WTC11 (cell line): Measurements from ENCODE around the gene COL5A3. TPM values are rescaled to one million over a fixed set of nuclear protein-coding genes. Genes with fewer than 3 reads are reported as not detected.

Experiments
- ATAC-seq: fragments of 200-7000 bp; cut with Tn5 transposase; 2 replicates; pipeline ENCODE4 v1.10.0; 2021; ENCODE audit warnings: mild to moderate bottlenecking, moderate library complexity
- CTCF ChIA-PET: fragments of 300-600 bp; sonication (Branson Sonifier 250); formaldehyde crosslinking; loops from one replicate; lab custom pipeline; 2021; ENCODE audit warnings: antibody characterized with exemption; lab: Charles Lee
- POLR2A ChIA-PET: fragments of 350-600 bp; sonication (Branson Sonifier 250); formaldehyde crosslinking; loops from one replicate; lab custom pipeline; 2021; ENCODE audit warnings: antibody characterized with exemption; lab: Charles Lee
- DNase-seq: peaks from one replicate; pipeline ENCODE4 v3.0.0; 2021; ENCODE audit warnings: low spot score
- H3K27ac Mint-ChIP-seq: 2 replicates; pipeline ENCODE4 v1.8.0; 2021; ENCODE audit warnings: mixed read lengths
- H3K27me3 Mint-ChIP-seq: 2 replicates; pipeline ENCODE4 v1.8.0; 2021; ENCODE audit warnings: low read depth, mild to moderate bottlenecking, moderate library complexity, mixed read lengths
- H3K36me3 Mint-ChIP-seq: 2 replicates; pipeline ENCODE4 v1.8.0; 2021; ENCODE audit warnings: mixed read lengths
- H3K4me1 Mint-ChIP-seq: 2 replicates; pipeline ENCODE4 v1.8.0; 2022; ENCODE audit warnings: mixed read lengths
- H3K4me3 Mint-ChIP-seq: 2 replicates; pipeline ENCODE4 v1.8.0; 2021; ENCODE audit warnings: mild to moderate bottlenecking, moderate library complexity, mixed read lengths
- H3K9me3 Mint-ChIP-seq: 2 replicates; pipeline ENCODE4 v1.8.0; 2021; ENCODE audit warnings: mixed read lengths
- EMX1 ChIP-seq: fragments of 250-450 bp; sonication (Bioruptor Pico); IDR thresholded peaks from 2 replicates; pipeline ENCODE4 v1.8.0; 2021; ENCODE audit warnings: mild to moderate bottlenecking
- ESRRA ChIP-seq: sonication (generic); formaldehyde crosslinking; IDR thresholded peaks from 2 replicates; pipeline ENCODE4 v1.8.1; 2022; ENCODE audit warnings: mild to moderate bottlenecking, missing genetic modification reagents, borderline replicate concordance
- FOXJ3 ChIP-seq: sonication (generic); formaldehyde crosslinking; IDR thresholded peaks from 2 replicates; pipeline ENCODE4 v1.9.0; 2021; ENCODE audit warnings: missing genetic modification reagents, mild to moderate bottlenecking, borderline replicate concordance
- MYBL2 ChIP-seq: sonication (generic); formaldehyde crosslinking; IDR thresholded peaks from 2 replicates; pipeline ENCODE4 v1.8.1; 2023; ENCODE audit warnings: mild to moderate bottlenecking, moderate library complexity, missing genetic modification reagents
- RELA ChIP-seq: sonication (generic); formaldehyde crosslinking; IDR thresholded peaks from 2 replicates; pipeline ENCODE4 v1.8.1; 2022; ENCODE audit warnings: missing genetic modification reagents, mild to moderate bottlenecking, borderline replicate concordance
- TCF7 ChIP-seq: sonication (generic); formaldehyde crosslinking; IDR thresholded peaks from 2 replicates; pipeline ENCODE4 v1.8.0; 2022; ENCODE audit warnings: mild to moderate bottlenecking, low read depth, missing genetic modification reagents, moderate library complexity
- ZNF138 ChIP-seq: sonication (generic); formaldehyde crosslinking; conservative IDR thresholded peaks from 2 replicates; pipeline ENCODE4 v1.8.1; 2022; ENCODE audit warnings: mild to moderate bottlenecking, moderate library complexity, missing genetic modification reagents
- ZNF396 ChIP-seq: fragments of 250-450 bp; sonication (Bioruptor Pico); IDR thresholded peaks from 2 replicates; pipeline ENCODE4 v1.8.0; 2021; ENCODE audit warnings: mild to moderate bottlenecking, moderate library complexity, borderline replicate concordance
- total RNA-seq: library from RNA; stranded (reverse); gene quantifications from 3 replicates; pipeline ENCODE4 v1.2.3, GENCODE V29; 2021
- TF ChIP-seq, protein P1 (sequence below): sonication (generic); formaldehyde crosslinking; conservative IDR thresholded peaks from 2 replicates; pipeline ENCODE4 v1.8.1; 2023; ENCODE audit warnings: mild to moderate bottlenecking, low read depth, missing genetic modification reagents, moderate library complexity
- TF ChIP-seq, protein P2 (sequence below): sonication (generic); formaldehyde crosslinking; IDR thresholded peaks from 2 replicates; pipeline ENCODE4 v1.8.1; 2023; ENCODE audit warnings: mild to moderate bottlenecking, missing genetic modification reagents, moderate library complexity
- TF ChIP-seq, protein P3 (sequence below): sonication (generic); formaldehyde crosslinking; IDR thresholded peaks from 2 replicates; pipeline ENCODE4 v1.8.1; 2023; ENCODE audit warnings: mild to moderate bottlenecking, missing genetic modification reagents, borderline replicate concordance
- TF ChIP-seq, protein P4 (sequence below): sonication (generic); formaldehyde crosslinking; IDR thresholded peaks from 2 replicates; pipeline ENCODE4 v1.8.0; 2023; ENCODE audit warnings: missing genetic modification reagents
- TF ChIP-seq, protein P5 (sequence below): sonication (generic); formaldehyde crosslinking; conservative IDR thresholded peaks from 2 replicates; pipeline ENCODE4 v1.8.1; 2022; ENCODE audit warnings: mild to moderate bottlenecking, missing genetic modification reagents
- TF ChIP-seq, protein P6 (sequence below): sonication (generic); formaldehyde crosslinking; IDR thresholded peaks from 2 replicates; pipeline ENCODE4 v1.8.1; 2022; ENCODE audit warnings: low read depth, mild to moderate bottlenecking, moderate library complexity, missing genetic modification reagents, borderline replicate concordance

COL5A3 gene
- total RNA-seq, 1 experiment from 2014 or later: 0.81 TPM

DNA sequence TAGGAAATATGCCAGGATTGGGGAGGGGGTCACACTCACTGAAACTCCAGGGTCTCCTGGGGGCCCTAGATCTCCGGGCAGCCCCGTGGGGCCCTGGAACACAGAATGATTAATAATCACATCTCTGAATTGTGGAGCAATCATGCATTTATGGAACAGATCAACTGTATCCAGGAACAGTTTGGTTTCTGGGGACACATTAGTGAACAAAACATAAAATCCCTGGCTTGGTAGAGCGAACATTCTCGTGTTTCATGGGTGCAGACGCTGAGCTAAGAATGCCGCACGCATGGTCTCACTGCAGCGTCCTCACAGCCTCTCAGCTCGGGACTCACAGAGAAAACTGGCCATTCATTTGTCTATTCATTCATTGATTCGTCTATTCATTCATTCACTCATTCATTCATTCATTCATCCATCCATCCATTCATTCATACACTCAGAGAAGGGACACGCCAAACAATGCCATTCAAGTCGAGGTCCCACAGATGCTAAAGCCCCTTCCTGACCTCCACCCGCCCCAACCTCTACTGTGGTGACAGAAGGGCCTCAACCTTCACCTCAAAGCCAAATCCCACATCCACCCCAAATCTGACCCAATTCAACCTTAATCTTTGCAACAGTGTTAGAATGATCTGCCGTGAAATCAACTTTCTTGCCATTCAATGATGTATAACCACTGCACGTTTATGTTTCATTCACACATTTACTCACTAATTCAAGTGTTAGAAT is 39.0 kb downstream of the COL5A3 start:
- peaks cover 39% of the 10 kb centered on the region for H3K27me3 Mint-ChIP-seq
- TF ChIP-seq, protein P1, sequence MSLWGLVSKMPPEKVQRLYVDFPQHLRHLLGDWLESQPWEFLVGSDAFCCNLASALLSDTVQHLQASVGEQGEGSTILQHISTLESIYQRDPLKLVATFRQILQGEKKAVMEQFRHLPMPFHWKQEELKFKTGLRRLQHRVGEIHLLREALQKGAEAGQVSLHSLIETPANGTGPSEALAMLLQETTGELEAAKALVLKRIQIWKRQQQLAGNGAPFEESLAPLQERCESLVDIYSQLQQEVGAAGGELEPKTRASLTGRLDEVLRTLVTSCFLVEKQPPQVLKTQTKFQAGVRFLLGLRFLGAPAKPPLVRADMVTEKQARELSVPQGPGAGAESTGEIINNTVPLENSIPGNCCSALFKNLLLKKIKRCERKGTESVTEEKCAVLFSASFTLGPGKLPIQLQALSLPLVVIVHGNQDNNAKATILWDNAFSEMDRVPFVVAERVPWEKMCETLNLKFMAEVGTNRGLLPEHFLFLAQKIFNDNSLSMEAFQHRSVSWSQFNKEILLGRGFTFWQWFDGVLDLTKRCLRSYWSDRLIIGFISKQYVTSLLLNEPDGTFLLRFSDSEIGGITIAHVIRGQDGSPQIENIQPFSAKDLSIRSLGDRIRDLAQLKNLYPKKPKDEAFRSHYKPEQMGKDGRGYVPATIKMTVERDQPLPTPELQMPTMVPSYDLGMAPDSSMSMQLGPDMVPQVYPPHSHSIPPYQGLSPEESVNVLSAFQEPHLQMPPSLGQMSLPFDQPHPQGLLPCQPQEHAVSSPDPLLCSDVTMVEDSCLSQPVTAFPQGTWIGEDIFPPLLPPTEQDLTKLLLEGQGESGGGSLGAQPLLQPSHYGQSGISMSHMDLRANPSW (CRISPR knock-in tag): no peak
- H3K27ac Mint-ChIP-seq: no peak overlapping the region
- no peaks in the 10 kb centered on the region for H3K36me3 Mint-ChIP-seq
- DNase-seq: no peak
- no peak overlapping the region for H3K4me3 Mint-ChIP-seq
- H3K4me1 Mint-ChIP-seq: peaks cover 7% of the 10 kb centered on the region
- peaks cover 4% of the 10 kb centered on the region; the same call in 1 of the 2 replicates for H3K9me3 Mint-ChIP-seq
- ATAC-seq: no peak
- ChIA-PET CTCF (no interaction called here), POLR2A (no interaction called here)

- no peaks in the 10 kb centered on the region for H3K36me3 Mint-ChIP-seq
- H3K4me3 Mint-ChIP-seq: no peak overlapping the region
- H3K27me3 Mint-ChIP-seq: peaks cover 48% of the 10 kb centered on the region
- POLR2A ChIA-PET: interaction anchor here (0.6 kb wide), 1 partner anchor 13 kb away, joined by 3 read pairs; no protein-coding TSS in a partner anchor
- ATAC-seq: no peak
- peaks cover 4% of the 10 kb centered on the region; the same call in 1 of the 2 replicates for H3K9me3 Mint-ChIP-seq
- H3K27ac Mint-ChIP-seq: no peak overlapping the region
- TF ChIP-seq MYBL2 (CRISPR knock-in tag) (no peak), EMX1 (CRISPR knock-in tag) (no peak), TCF7 (CRISPR knock-in tag) (no peak), ESRRA (no peak), RELA (no peak), ZNF138 (CRISPR knock-in tag) (no peak), FOXJ3 (CRISPR knock-in tag) (no peak), ZNF396 (no peak)
- TF ChIP-seq, protein P2, sequence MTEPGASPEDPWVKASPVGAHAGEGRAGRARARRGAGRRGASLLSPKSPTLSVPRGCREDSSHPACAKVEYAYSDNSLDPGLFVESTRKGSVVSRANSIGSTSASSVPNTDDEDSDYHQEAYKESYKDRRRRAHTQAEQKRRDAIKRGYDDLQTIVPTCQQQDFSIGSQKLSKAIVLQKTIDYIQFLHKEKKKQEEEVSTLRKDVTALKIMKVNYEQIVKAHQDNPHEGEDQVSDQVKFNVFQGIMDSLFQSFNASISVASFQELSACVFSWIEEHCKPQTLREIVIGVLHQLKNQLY (CRISPR knock-in tag): no peak
- TF ChIP-seq, protein P3, sequence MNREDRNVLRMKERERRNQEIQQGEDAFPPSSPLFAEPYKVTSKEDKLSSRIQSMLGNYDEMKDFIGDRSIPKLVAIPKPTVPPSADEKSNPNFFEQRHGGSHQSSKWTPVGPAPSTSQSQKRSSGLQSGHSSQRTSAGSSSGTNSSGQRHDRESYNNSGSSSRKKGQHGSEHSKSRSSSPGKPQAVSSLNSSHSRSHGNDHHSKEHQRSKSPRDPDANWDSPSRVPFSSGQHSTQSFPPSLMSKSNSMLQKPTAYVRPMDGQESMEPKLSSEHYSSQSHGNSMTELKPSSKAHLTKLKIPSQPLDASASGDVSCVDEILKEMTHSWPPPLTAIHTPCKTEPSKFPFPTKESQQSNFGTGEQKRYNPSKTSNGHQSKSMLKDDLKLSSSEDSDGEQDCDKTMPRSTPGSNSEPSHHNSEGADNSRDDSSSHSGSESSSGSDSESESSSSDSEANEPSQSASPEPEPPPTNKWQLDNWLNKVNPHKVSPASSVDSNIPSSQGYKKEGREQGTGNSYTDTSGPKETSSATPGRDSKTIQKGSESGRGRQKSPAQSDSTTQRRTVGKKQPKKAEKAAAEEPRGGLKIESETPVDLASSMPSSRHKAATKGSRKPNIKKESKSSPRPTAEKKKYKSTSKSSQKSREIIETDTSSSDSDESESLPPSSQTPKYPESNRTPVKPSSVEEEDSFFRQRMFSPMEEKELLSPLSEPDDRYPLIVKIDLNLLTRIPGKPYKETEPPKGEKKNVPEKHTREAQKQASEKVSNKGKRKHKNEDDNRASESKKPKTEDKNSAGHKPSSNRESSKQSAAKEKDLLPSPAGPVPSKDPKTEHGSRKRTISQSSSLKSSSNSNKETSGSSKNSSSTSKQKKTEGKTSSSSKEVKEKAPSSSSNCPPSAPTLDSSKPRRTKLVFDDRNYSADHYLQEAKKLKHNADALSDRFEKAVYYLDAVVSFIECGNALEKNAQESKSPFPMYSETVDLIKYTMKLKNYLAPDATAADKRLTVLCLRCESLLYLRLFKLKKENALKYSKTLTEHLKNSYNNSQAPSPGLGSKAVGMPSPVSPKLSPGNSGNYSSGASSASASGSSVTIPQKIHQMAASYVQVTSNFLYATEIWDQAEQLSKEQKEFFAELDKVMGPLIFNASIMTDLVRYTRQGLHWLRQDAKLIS: no peak
- TF ChIP-seq, protein P4, sequence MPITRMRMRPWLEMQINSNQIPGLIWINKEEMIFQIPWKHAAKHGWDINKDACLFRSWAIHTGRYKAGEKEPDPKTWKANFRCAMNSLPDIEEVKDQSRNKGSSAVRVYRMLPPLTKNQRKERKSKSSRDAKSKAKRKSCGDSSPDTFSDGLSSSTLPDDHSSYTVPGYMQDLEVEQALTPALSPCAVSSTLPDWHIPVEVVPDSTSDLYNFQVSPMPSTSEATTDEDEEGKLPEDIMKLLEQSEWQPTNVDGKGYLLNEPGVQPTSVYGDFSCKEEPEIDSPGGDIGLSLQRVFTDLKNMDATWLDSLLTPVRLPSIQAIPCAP (CRISPR knock-in tag): no peak
- TF ChIP-seq, protein P5, sequence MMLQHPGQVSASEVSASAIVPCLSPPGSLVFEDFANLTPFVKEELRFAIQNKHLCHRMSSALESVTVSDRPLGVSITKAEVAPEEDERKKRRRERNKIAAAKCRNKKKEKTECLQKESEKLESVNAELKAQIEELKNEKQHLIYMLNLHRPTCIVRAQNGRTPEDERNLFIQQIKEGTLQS: no peak
- TF ChIP-seq, protein P6, sequence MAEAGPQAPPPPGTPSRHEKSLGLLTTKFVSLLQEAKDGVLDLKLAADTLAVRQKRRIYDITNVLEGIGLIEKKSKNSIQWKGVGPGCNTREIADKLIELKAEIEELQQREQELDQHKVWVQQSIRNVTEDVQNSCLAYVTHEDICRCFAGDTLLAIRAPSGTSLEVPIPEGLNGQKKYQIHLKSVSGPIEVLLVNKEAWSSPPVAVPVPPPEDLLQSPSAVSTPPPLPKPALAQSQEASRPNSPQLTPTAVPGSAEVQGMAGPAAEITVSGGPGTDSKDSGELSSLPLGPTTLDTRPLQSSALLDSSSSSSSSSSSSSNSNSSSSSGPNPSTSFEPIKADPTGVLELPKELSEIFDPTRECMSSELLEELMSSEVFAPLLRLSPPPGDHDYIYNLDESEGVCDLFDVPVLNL (CRISPR knock-in tag): no peak
- H3K4me1 Mint-ChIP-seq: peaks cover 7% of the 10 kb centered on the region
- CTCF ChIA-PET: interaction anchor here (1.0 kb wide), 1 partner anchor 29 kb away, joined by 5 read pairs; no protein-coding TSS in a partner anchor
- DNase-seq: no peak
These were observed 39.8 kb downstream of the COL5A3 start for GRCh38 chr19:9970481-9970880.
